Activated CD8-positive, alpha-beta memory T cell treated with anti-CD3 and anti-CD28 coated beads, Interleukin-2, amount 50 U/mL, for 4 hours (primary cell): ENCODE results near the gene TSPAN19.
A peak's percentile ranks its signal among the peaks of the same experiment; 100 is the strongest.
"Not testable (repeated sequence)": the region's sequence is repeated elsewhere in the genome, so short reads cannot be mapped to it uniquely, and the experiment has no call there.

Experiments used
- DNase-seq: peaks from one replicate; pipeline ENCODE4 v3.0.0-alpha.2; 2020

Gene TSPAN19

GRCh38 chr12:85036234-85036707, at the start of gene TSPAN19, which contains the start of gene LRRIQ1:
TSPAN19 (minus strand) TSS chr12:85036277; CDS start chr12:85029946, 6,331 bp downstream.
LRRIQ1 (plus strand) TSS chr12:85036351; CDS start chr12:85038177, 1,826 bp downstream.
- DNase-seq: peak; percentile 12

- DNase-seq: no peak
Observed at GRCh38 chr12:85085066-85085465, 49.0 kb upstream of the TSPAN19 start.

GRCh38 chr12:85076688-85077430, 40.8 kb upstream of the TSPAN19 start:
- DNase-seq: no peak

GRCh38 chr12:85072826-85073225, 36.7 kb upstream of the TSPAN19 start:
- no peak for DNase-seq

GRCh38 chr12:85065837-85066482, 29.9 kb upstream of the TSPAN19 start:
- DNase-seq: no peak

- no peak for DNase-seq
Observed at GRCh38 chr12:85060916-85061315, 24.8 kb upstream of the TSPAN19 start.

GRCh38 chr12:85059594-85059993, 23.5 kb upstream of the TSPAN19 start:
- DNase-seq: no peak

- DNase-seq: no peak
Observed at GRCh38 chr12:85058339-85058738, 22.3 kb upstream of the TSPAN19 start.

GRCh38 chr12:85057370-85057963, 21.4 kb upstream of the TSPAN19 start:
- no peak for DNase-seq

GRCh38 chr12:85043829-85044228, 7.8 kb upstream of the TSPAN19 start:
- DNase-seq: no peak

- DNase-seq: no peak
Observed at GRCh38 chr12:85041395-85041794, 5.3 kb upstream of the TSPAN19 start.

- no peak for DNase-seq
Observed at GRCh38 chr12:85036733-85037132, 656 bp upstream of the TSPAN19 start.

- no peak for DNase-seq
Observed at GRCh38 chr12:85029456-85029855, 6.6 kb downstream of the TSPAN19 start.

GRCh38 chr12:85018098-85018497, 18.0 kb downstream of the TSPAN19 start:
- no peak for DNase-seq

- no peak for DNase-seq
Observed at GRCh38 chr12:85017618-85018017, 18.5 kb downstream of the TSPAN19 start.

GRCh38 chr12:85017133-85017532, 18.9 kb downstream of the TSPAN19 start:
- no peak for DNase-seq

- DNase-seq: no peak
Observed at GRCh38 chr12:85016413-85016812, 19.7 kb downstream of the TSPAN19 start.

- no peak for DNase-seq
Observed at GRCh38 chr12:85007836-85008235, 28.2 kb downstream of the TSPAN19 start.

- no peak for DNase-seq
Observed at GRCh38 chr12:85006206-85006605, 29.9 kb downstream of the TSPAN19 start.

GRCh38 chr12:85005615-85006014, 30.5 kb downstream of the TSPAN19 start:
- DNase-seq: no peak

GRCh38 chr12:85005047-85005446, 31.0 kb downstream of the TSPAN19 start:
- not testable (repeated sequence) for DNase-seq

GRCh38 chr12:85004204-85004603, 31.9 kb downstream of the TSPAN19 start:
- no peak for DNase-seq

- no peak for DNase-seq
Observed at GRCh38 chr12:85002778-85003296, 33.2 kb downstream of the TSPAN19 start.

- DNase-seq: no peak
Observed at GRCh38 chr12:85000729-85001128, 35.3 kb downstream of the TSPAN19 start.
